ENCODE results near the gene TRIP11.
A peak's percentile ranks its signal among the peaks of the same experiment; 100 is the strongest.

Gene TRIP11

GRCh38 chr14:92010644-92011043 is 29.2 kb downstream of the TRIP11 start:
- DNase-seq (ENCODE audit: low spot score), result no peak

GRCh38 chr14:92009604-92010003 is 30.3 kb downstream of the TRIP11 start:
- no peak for DNase-seq (ENCODE audit: low spot score)

- no peak for DNase-seq (ENCODE audit: low spot score)
Measured at GRCh38 chr14:92005019-92005418, 34.8 kb downstream of the TRIP11 start.

- DNase-seq (ENCODE audit: low spot score), result no peak
Measured at GRCh38 chr14:92004062-92004461, 35.8 kb downstream of the TRIP11 start.

- DNase-seq (ENCODE audit: low spot score), result no peak
Measured at GRCh38 chr14:91998667-91999570, 40.9 kb downstream of the TRIP11 start.

- DNase-seq (ENCODE audit: low spot score), result no peak
Measured at GRCh38 chr14:91997492-91997891, 42.4 kb downstream of the TRIP11 start.

- peak; percentile 46 for DNase-seq (ENCODE audit: low spot score)
Measured at GRCh38 chr14:91996948-91997371, 42.9 kb downstream of the TRIP11 start.

GRCh38 chr14:91987192-91987591 is 52.7 kb downstream of the TRIP11 start:
- DNase-seq (ENCODE audit: low spot score), result no peak

GRCh38 chr14:91985521-91986255 is 54.2 kb downstream of the TRIP11 start:
- DNase-seq (ENCODE audit: low spot score), result no peak

- DNase-seq (ENCODE audit: low spot score), result no peak
Measured at GRCh38 chr14:91985008-91985407, 54.9 kb downstream of the TRIP11 start.

GRCh38 chr14:91983588-91983987 is 56.3 kb downstream of the TRIP11 start:
- no peak for DNase-seq (ENCODE audit: low spot score)

- no peak for DNase-seq (ENCODE audit: low spot score)
Measured at GRCh38 chr14:91980157-91980556, 59.7 kb downstream of the TRIP11 start.

GRCh38 chr14:91977884-91978283 is 62.0 kb downstream of the TRIP11 start:
- no peak for DNase-seq (ENCODE audit: low spot score)

GRCh38 chr14:91975763-91976162 is 64.1 kb downstream of the TRIP11 start:
- no peak for DNase-seq (ENCODE audit: low spot score)

- no peak for DNase-seq (ENCODE audit: low spot score)
Measured at GRCh38 chr14:91971188-91971778, 68.6 kb downstream of the TRIP11 start.

- no peak for DNase-seq (ENCODE audit: low spot score)
Measured at GRCh38 chr14:91968280-91968679, 71.6 kb downstream of the TRIP11 start.

- DNase-seq (ENCODE audit: low spot score), result no peak
Measured at GRCh38 chr14:91964724-91965123, 75.1 kb downstream of the TRIP11 start.

- no peak for DNase-seq (ENCODE audit: low spot score)
Measured at GRCh38 chr14:91964011-91964410, 75.8 kb downstream of the TRIP11 start.

GRCh38 chr14:91963465-91963864 is 76.4 kb downstream of the TRIP11 start:
- DNase-seq (ENCODE audit: low spot score), result no peak

- DNase-seq (ENCODE audit: low spot score), result no peak
Measured at GRCh38 chr14:91961297-91962220, 78.3 kb downstream of the TRIP11 start.

GRCh38 chr14:91957876-91958313 is 82.0 kb downstream of the TRIP11 start:
- DNase-seq (ENCODE audit: low spot score), result no peak

- no peak for DNase-seq (ENCODE audit: low spot score)
Measured at GRCh38 chr14:91956616-91957015, 83.2 kb downstream of the TRIP11 start.
